Stimulated activated CD4-positive, alpha-beta T cell treated with anti-CD3 and anti-CD28 coated beads, Interleukin-12 subunit alpha, Interleukin-12 subunit beta, amount 100 ng/mL, for 24 hours (primary cell): ENCODE data around the gene IMMP2L.
"Not testable (repeated sequence)": the region's sequence is repeated elsewhere in the genome, so short reads cannot be mapped to it uniquely, and the experiment has no call there.

Source experiments
- DNase-seq, 2 experiments: peaks; one replicate each; pipeline ENCODE4 v3.0.0-alpha.2; 2020; ENCODE audit warnings: low read depth in 2 of 2

Gene IMMP2L

GRCh38 chr7:111264981-111265380 is 297.3 kb downstream of the IMMP2L start:
- DNase-seq: no peak

- DNase-seq: no peak
Measured at GRCh38 chr7:111264111-111264868, 298.0 kb downstream of the IMMP2L start.

GRCh38 chr7:111262293-111263116 is 299.8 kb downstream of the IMMP2L start:
- no peak for DNase-seq

- no peak for DNase-seq
Measured at GRCh38 chr7:111261496-111261895, 300.8 kb downstream of the IMMP2L start.

- no peak for DNase-seq
Measured at GRCh38 chr7:111259991-111260390, 302.3 kb downstream of the IMMP2L start.

- DNase-seq: no peak
Measured at GRCh38 chr7:111256391-111256790, 305.9 kb downstream of the IMMP2L start.

- DNase-seq: no peak
Measured at GRCh38 chr7:111255576-111255975, 306.7 kb downstream of the IMMP2L start.

GRCh38 chr7:111251365-111251764 is 310.9 kb downstream of the IMMP2L start:
- DNase-seq: not testable (repeated sequence)

GRCh38 chr7:111249807-111250206 is 312.5 kb downstream of the IMMP2L start:
- not testable (repeated sequence) for DNase-seq

GRCh38 chr7:111242141-111242755 is 320.0 kb downstream of the IMMP2L start:
- DNase-seq: no peak

GRCh38 chr7:111240371-111240770 is 321.9 kb downstream of the IMMP2L start:
- DNase-seq: no peak

- no peak for DNase-seq
Measured at GRCh38 chr7:111239437-111239836, 322.9 kb downstream of the IMMP2L start.

GRCh38 chr7:111238886-111239285 is 323.4 kb downstream of the IMMP2L start:
- DNase-seq: no peak

- DNase-seq: no peak
Measured at GRCh38 chr7:111235709-111236108, 326.6 kb downstream of the IMMP2L start.

GRCh38 chr7:111232249-111233084 is 329.8 kb downstream of the IMMP2L start:
- no peak for DNase-seq

GRCh38 chr7:111229916-111230315 is 332.4 kb downstream of the IMMP2L start:
- DNase-seq: no peak

- DNase-seq: no peak
Measured at GRCh38 chr7:111229181-111229740, 333.0 kb downstream of the IMMP2L start.

- DNase-seq: no peak
Measured at GRCh38 chr7:111228437-111228836, 333.9 kb downstream of the IMMP2L start.

- no peak for DNase-seq
Measured at GRCh38 chr7:111226800-111227199, 335.5 kb downstream of the IMMP2L start.

- no peak for DNase-seq
Measured at GRCh38 chr7:111224354-111225231, 337.7 kb downstream of the IMMP2L start.
